Suprapubic skin (tissue), 4 donors: Measurements from ENCODE around the gene DCPS. TPM values are rescaled to one million over a fixed set of nuclear protein-coding genes. Genes with fewer than 3 reads are reported as not detected.

Experiments used
- DNase-seq, 2 donors: peaks; one replicate each; pipeline ENCODE4 v3.0.0-alpha.2; 2019; ENCODE audit warnings: low spot score in 2 of 2
- H3K27ac ChIP-seq: fragments of 200-600 bp; sonication (generic); one replicate; pipeline ENCODE4 v1.5.1; 2019
- H3K27me3 ChIP-seq: fragments of 200-600 bp; sonication (generic); one replicate; pipeline ENCODE4 v1.5.1; 2019
- H3K36me3 ChIP-seq: fragments of 200-600 bp; sonication (generic); one replicate; pipeline ENCODE4 v1.5.1; 2019
- H3K4me1 ChIP-seq: fragments of 200-600 bp; sonication (generic); one replicate; pipeline ENCODE4 v1.5.1; 2019
- H3K4me3 ChIP-seq: fragments of 200-600 bp; sonication (generic); one replicate; pipeline ENCODE4 v1.5.1; 2019; ENCODE audit warnings: mild to moderate bottlenecking
- H3K9me3 ChIP-seq: fragments of 200-600 bp; sonication (generic); one replicate; pipeline ENCODE4 v1.5.1; 2019
- CTCF ChIP-seq, 2 donors: fragments of 200-600 bp in 1 of 2; fragments of 450-650 bp in 1 of 2; sonication (generic) in 1 of 2; IDR thresholded peaks; one replicate each; pipeline ENCODE4 v1.5.1; 2016 to 2019; ENCODE audit warnings: antibody characterized with exemption in 2 of 2, mild to moderate bottlenecking in 1 of 2, moderate library complexity in 1 of 2
- EP300 ChIP-seq: sonication (generic); formaldehyde crosslinking; IDR thresholded peaks from one replicate; pipeline ENCODE4 v1.6.1; 2017; ENCODE audit warnings: antibody characterized with exemption
- POLR2A ChIP-seq, 2 donors: fragments of 450-650 bp; IDR thresholded peaks; one replicate each; pipeline ENCODE4 v1.6.1; 2017; ENCODE audit warnings: antibody characterized with exemption in 2 of 2, mild to moderate bottlenecking in 2 of 2, moderate library complexity in 2 of 2
- POLR2AphosphoS5 ChIP-seq, 3 donors: sonication (generic); formaldehyde crosslinking; IDR thresholded peaks; one replicate each; pipeline ENCODE4 v1.6.1; 2017; ENCODE audit warnings: antibody characterized with exemption in 3 of 3
- WGBS: methylation state at CpG from one replicate; pipeline ENCODE4 v1.1.5; 2018; 5-methylcytosine and 5-hydroxymethylcytosine counted together
- total RNA-seq, 4 donors: library from RNA; depleted of rRNA; stranded (reverse); fragments of >200 nt; gene quantifications; one replicate each; pipeline ENCODE4 v1.1.0, GENCODE V29; 2016

The DCPS gene
- total RNA-seq, 4 donors from 2014 or later, result 15.4 to 19.1 (median 17.8) TPM

DNA sequence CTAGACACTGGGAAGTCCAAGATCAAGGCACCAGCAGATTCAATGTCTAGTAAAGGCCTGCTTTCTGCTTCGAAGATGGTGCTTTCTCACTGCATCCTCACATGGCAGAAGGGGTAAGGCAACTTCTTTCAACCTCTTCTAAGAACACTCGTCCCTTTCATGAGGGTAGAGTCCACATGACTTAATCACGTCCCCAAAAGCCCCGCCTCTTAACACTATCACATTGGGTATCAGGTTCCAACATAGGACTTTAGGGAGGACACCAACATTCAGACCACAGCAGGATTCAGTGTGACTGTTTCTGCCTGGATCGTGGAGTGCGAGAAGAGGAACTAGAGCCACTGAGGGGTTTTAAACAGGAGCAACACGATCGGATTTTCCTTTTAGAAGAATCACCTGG lies 24.7 kb upstream of the DCPS start:
- Histone ChIP-seq H3K27me3 (no peaks in the 10 kb centered on the region), H3K9me3 (no peaks in the 10 kb centered on the region), H3K27ac (no peak overlapping the region), H3K4me3 (no peak overlapping the region), H3K4me1 (peaks cover 18% of the 10 kb centered on the region), H3K36me3 (peaks cover 15% of the 10 kb centered on the region)
- TF ChIP-seq CTCF (IDR thresholded peaks at IDR 0.05), result no peak
- TF ChIP-seq POLR2A (IDR thresholded peaks at IDR 0.05), result no peak
- TF ChIP-seq POLR2AphosphoS5 (IDR thresholded peaks at IDR 0.05), result no peak
- no peak for TF ChIP-seq EP300
- DNase-seq, result no peak
- WGBS, result 82% methylated on average over 8 of the region's 8 CpGs

- WGBS, result 80% methylated on average over 5 of the region's 5 CpGs
- no peaks in the 10 kb centered on the region for H3K9me3 ChIP-seq
- TF ChIP-seq POLR2AphosphoS5 (IDR thresholded peaks at IDR 0.05) (no peak), POLR2A (IDR thresholded peaks at IDR 0.05) (no peak), EP300 (no peak), CTCF (IDR thresholded peaks at IDR 0.05) (no peak)
- no peak overlapping the region for H3K4me3 ChIP-seq
- DNase-seq, result peak in 1 of 2 donors; percentile 56
- H3K27ac ChIP-seq, result no peak overlapping the region
- peaks cover 12% of the 10 kb centered on the region for H3K36me3 ChIP-seq
- H3K27me3 ChIP-seq, result no peaks in the 10 kb centered on the region
- H3K4me1 ChIP-seq, result peaks cover 27% of the 10 kb centered on the region
Observed at GRCh38 chr11:126280595-126280994, 23.3 kb upstream of the DCPS start.

GRCh38 chr11:126281245-126281644 lies 22.6 kb upstream of the DCPS start:
- no peaks in the 10 kb centered on the region for H3K9me3 ChIP-seq
- TF ChIP-seq CTCF (IDR thresholded peaks at IDR 0.05) (no peak), POLR2A (IDR thresholded peaks at IDR 0.05) (no peak), EP300 (no peak), POLR2AphosphoS5 (IDR thresholded peaks at IDR 0.05) (no peak)
- H3K4me3 ChIP-seq, result no peak overlapping the region
- DNase-seq, result no peak
- 89% methylated on average over 6 of the region's 6 CpGs for WGBS
- no peaks in the 10 kb centered on the region for H3K27me3 ChIP-seq
- peaks cover 28% of the 10 kb centered on the region for H3K4me1 ChIP-seq
- H3K36me3 ChIP-seq, result peaks cover 12% of the 10 kb centered on the region
- no peak overlapping the region for H3K27ac ChIP-seq

- 90% methylated on average over 10 of the region's 10 CpGs for WGBS
Observed at GRCh38 chr11:126281666-126282175, 22.1 kb upstream of the DCPS start.

DNA sequence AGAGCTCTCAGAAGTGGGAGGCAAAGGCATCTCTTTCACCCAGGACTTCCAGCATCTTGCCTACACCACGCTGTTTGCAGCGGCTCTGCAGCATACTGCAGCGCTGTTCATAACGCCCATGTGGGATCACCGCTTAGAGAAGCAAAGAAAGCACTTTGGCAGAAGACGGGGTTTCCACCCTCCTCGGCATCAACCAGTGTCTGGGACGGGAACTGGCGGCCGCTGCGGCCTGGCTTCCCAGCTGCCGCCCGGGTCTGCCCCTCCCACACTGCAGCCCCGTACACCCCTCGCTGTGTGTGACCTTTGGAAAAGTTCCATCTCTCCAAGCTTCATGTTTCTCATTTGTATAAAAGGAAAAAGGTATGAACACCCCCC lies 21.5 kb upstream of the DCPS start:
- peak overlapping the region; percentile 72 for H3K4me3 ChIP-seq
- no peaks in the 10 kb centered on the region for H3K9me3 ChIP-seq
- H3K27me3 ChIP-seq, result no peaks in the 10 kb centered on the region
- WGBS, result 3% methylated on average over 15 of the region's 15 CpGs
- H3K36me3 ChIP-seq, result peaks cover 2% of the 10 kb centered on the region
- no peak for DNase-seq
- peak overlapping the region; percentile 90 for H3K27ac ChIP-seq
- TF ChIP-seq POLR2A (IDR thresholded peaks at IDR 0.05) (no peak), CTCF (IDR thresholded peaks at IDR 0.05) (no peak), EP300 (no peak), POLR2AphosphoS5 (IDR thresholded peaks at IDR 0.05) (no peak)
- H3K4me1 ChIP-seq, result peaks cover 28% of the 10 kb centered on the region

More at GRCh38 chr11:126281666-126282175, 22.1 kb upstream of the DCPS start:
- no peaks in the 10 kb centered on the region for H3K27me3 ChIP-seq
- peaks cover 8% of the 10 kb centered on the region for H3K36me3 ChIP-seq
- H3K27ac ChIP-seq, result no peak overlapping the region
- TF ChIP-seq EP300 (no peak), CTCF (IDR thresholded peaks at IDR 0.05) (no peak), POLR2A (IDR thresholded peaks at IDR 0.05) (no peak), POLR2AphosphoS5 (IDR thresholded peaks at IDR 0.05) (no peak)
- H3K4me3 ChIP-seq, result peak overlapping the region; percentile 72
- no peaks in the 10 kb centered on the region for H3K9me3 ChIP-seq
- DNase-seq, result peak in 1 of 2 donors; percentile 67
- H3K4me1 ChIP-seq, result peaks cover 28% of the 10 kb centered on the region
